Upper lobe of left lung (tissue), 6 donors: ENCODE measurements around the gene RGL1. TPM values are rescaled to one million over a fixed set of nuclear protein-coding genes. Genes with fewer than 3 reads are reported as not detected.
"Not testable (repeated sequence)": the region's sequence is repeated elsewhere in the genome, so short reads cannot be mapped to it uniquely, and the experiment has no call there.

Experiments used
- ATAC-seq, 2 donors: fragments of 200-7000 bp; cut with Tn5 transposase; one replicate each; pipeline ENCODE4 v1.9.1; 2022; ENCODE audit warnings: mild to moderate bottlenecking in 2 of 2, moderate library complexity in 2 of 2; ENCODE audit not compliant: low FRiP score in 2 of 2
- DNase-seq, 2 donors: peaks; one replicate each; pipeline ENCODE4 v3.0.0-alpha.2; 2019 to 2020
- H3K27ac ChIP-seq, 4 donors: fragments of 200-600 bp; sonication (generic); one replicate each; pipeline ENCODE4 v1.5.1; 2016 to 2019
- H3K27me3 ChIP-seq, 4 donors: fragments of 200-600 bp; sonication (generic); one replicate each; pipeline ENCODE4 v1.5.1; 2017 to 2019
- H3K36me3 ChIP-seq, 4 donors: fragments of 200-600 bp; sonication (generic); one replicate each; pipeline ENCODE4 v1.5.1; 2016 to 2019
- H3K4me1 ChIP-seq, 4 donors: fragments of 200-600 bp; sonication (generic); one replicate each; pipeline ENCODE4 v1.5.1; 2018 to 2019
- H3K4me3 ChIP-seq, 4 donors: fragments of 200-600 bp; sonication (generic); one replicate each; pipeline ENCODE4 v1.5.1; 2017 to 2019; ENCODE audit warnings: mild to moderate bottlenecking in 2 of 4, moderate library complexity in 1 of 4
- H3K9me3 ChIP-seq, 4 donors: fragments of 200-600 bp; sonication (generic); one replicate each; pipeline ENCODE4 v1.5.1; 2018 to 2019
- CTCF ChIP-seq, 6 experiments: fragments of 450-650 bp in 4 of 6; fragments of 200-600 bp in 2 of 6; sonication (generic) in 2 of 6; IDR thresholded peaks; one replicate each; pipeline ENCODE4 v1.5.1; 2016 to 2019; ENCODE audit warnings: antibody characterized with exemption in 6 of 6
- EP300 ChIP-seq, 4 donors: sonication (generic); formaldehyde crosslinking; IDR thresholded peaks; one replicate each; pipeline ENCODE4 v1.5.1; 2017; ENCODE audit warnings: antibody characterized with exemption in 4 of 4, control low read depth in 2 of 4
- POLR2A ChIP-seq, 4 donors: fragments of 450-650 bp; IDR thresholded peaks; one replicate each; pipeline ENCODE4 v1.5.1; 2016 to 2017; ENCODE audit warnings: antibody characterized with exemption in 4 of 4, mild to moderate bottlenecking in 2 of 4
- POLR2AphosphoS5 ChIP-seq, 2 donors: sonication (generic); formaldehyde crosslinking; IDR thresholded peaks; one replicate each; pipeline ENCODE4 v1.5.1; 2017; ENCODE audit warnings: antibody characterized with exemption in 2 of 2
- WGBS, 2 donors: methylation state at CpG; one replicate each; pipeline ENCODE4 v1.1.5; 2017 to 2018; 5-methylcytosine and 5-hydroxymethylcytosine counted together
- total RNA-seq, 6 donors: library from RNA; depleted of rRNA in 4 of 6; stranded (reverse); fragments of >200 nt in 4 of 6; gene quantifications; one replicate each; pipeline versions ENCODE4 v1.1.0 to v1.2.1, GENCODE V29; 2016 to 2021
- donor health status: DM: no; HTN: no; CAD: no; lungs with moderate emphysema.
- donor health status: DM: no; HTN: yes; CAD: no; lungs with severe emphysema.

The RGL1 gene
- total RNA-seq, 6 donors from 2014 or later: 24.1 to 38.9 (median 26.7) TPM

- H3K36me3 ChIP-seq: no peaks in the 10 kb centered on the region
- no peak for TF ChIP-seq POLR2A (IDR thresholded peaks at IDR 0.05)
- TF ChIP-seq EP300 (IDR thresholded peaks at IDR 0.05): no peak
- TF ChIP-seq CTCF (IDR thresholded peaks at IDR 0.05): no peak
- TF ChIP-seq POLR2AphosphoS5 (IDR thresholded peaks at IDR 0.05): no peak
- H3K4me3 ChIP-seq: no peak overlapping the region
- no peak overlapping the region for H3K27ac ChIP-seq
- peaks cover 4 to 19% (median 16%) of the 10 kb centered on the region in 4 donors for H3K4me1 ChIP-seq
- H3K27me3 ChIP-seq: no peaks in the 10 kb centered on the region
- 65 to 70% methylated on average over 6 of the region's 6 CpGs for WGBS, 2 donors
- no peaks in the 10 kb centered on the region for H3K9me3 ChIP-seq
- DNase-seq (peak in 1 of 2 donors; percentile 49), ATAC-seq (peak in 1 of 2 donors; percentile 53)
Measured at GRCh38 chr1:183783767-183784637, 20.9 kb upstream of the RGL1 start.

- not testable (repeated sequence) for H3K27ac ChIP-seq, H3K9me3 ChIP-seq, ATAC-seq, H3K4me3 ChIP-seq, H3K27me3 ChIP-seq, DNase-seq, H3K36me3 ChIP-seq
- WGBS, 2 donors: 91 to 97% methylated on average over 3 of the region's 3 CpGs
- H3K4me1 ChIP-seq: peaks cover 4 to 19% (median 16%) of the 10 kb centered on the region in 4 donors
Measured at GRCh38 chr1:183785921-183786320, 19.0 kb upstream of the RGL1 start.

- WGBS, 2 donors: 53 to 66% methylated on average over 2 of the region's 2 CpGs
- H3K36me3 ChIP-seq: no peaks in the 10 kb centered on the region
- no peak overlapping the region for H3K4me3 ChIP-seq
- ATAC-seq: no peak
- peaks cover 4 to 19% (median 16%) of the 10 kb centered on the region in 4 donors for H3K4me1 ChIP-seq
- no peaks in the 10 kb centered on the region for H3K27me3 ChIP-seq
- H3K27ac ChIP-seq: no peak overlapping the region
- DNase-seq: no peak
- no peaks in the 10 kb centered on the region for H3K9me3 ChIP-seq
- TF ChIP-seq POLR2AphosphoS5 (IDR thresholded peaks at IDR 0.05): no peak
- TF ChIP-seq CTCF (IDR thresholded peaks at IDR 0.05): no peak
- no peak for TF ChIP-seq EP300 (IDR thresholded peaks at IDR 0.05)
- TF ChIP-seq POLR2A (IDR thresholded peaks at IDR 0.05): no peak
Measured at GRCh38 chr1:183787704-183788103, 17.2 kb upstream of the RGL1 start.

GRCh38 chr1:183791319-183791718, 13.6 kb upstream of the RGL1 start:
- DNase-seq: no peak
- Histone ChIP-seq H3K4me3 (no peak overlapping the region), H3K27me3 (no peaks in the 10 kb centered on the region), H3K9me3 (no peaks in the 10 kb centered on the region), H3K27ac (no peak overlapping the region), H3K4me1 (no peaks in the 10 kb centered on the region), H3K36me3 (no peaks in the 10 kb centered on the region)
- no peak for ATAC-seq
- TF ChIP-seq POLR2A (IDR thresholded peaks at IDR 0.05): no peak
- no peak for TF ChIP-seq POLR2AphosphoS5 (IDR thresholded peaks at IDR 0.05)
- no peak for TF ChIP-seq CTCF (IDR thresholded peaks at IDR 0.05)
- TF ChIP-seq EP300 (IDR thresholded peaks at IDR 0.05): no peak

- no peaks in the 10 kb centered on the region for H3K27me3 ChIP-seq
- H3K27ac ChIP-seq: no peak overlapping the region
- H3K36me3 ChIP-seq: no peaks in the 10 kb centered on the region
- DNase-seq: no peak
- no peaks in the 10 kb centered on the region for H3K4me1 ChIP-seq
- no peaks in the 10 kb centered on the region for H3K9me3 ChIP-seq
- no peak for ATAC-seq
- TF ChIP-seq POLR2A (IDR thresholded peaks at IDR 0.05) (no peak), EP300 (IDR thresholded peaks at IDR 0.05) (no peak), POLR2AphosphoS5 (IDR thresholded peaks at IDR 0.05) (no peak), CTCF (IDR thresholded peaks at IDR 0.05) (no peak)
- H3K4me3 ChIP-seq: no peak overlapping the region
- WGBS, 2 donors: 64 to 84% methylated on average over 2 of the region's 2 CpGs
Measured at GRCh38 chr1:183792300-183792699, 12.6 kb upstream of the RGL1 start.
